K562 (cell line): ENCODE measurements around the gene VRK3. TPM values are rescaled to one million over a fixed set of nuclear protein-coding genes. Genes with fewer than 3 reads are reported as not detected.

Source experiments
- CBX3 ChIP-seq, 2 experiments: IDR thresholded peaks; 1 replicate in 1 of 2; 2 replicates in 1 of 2; pipeline ENCODE4 v1.6.1; 2012; ENCODE audit warnings: inconsistent platforms in 2 of 2, low read length in 2 of 2, borderline replicate concordance in 1 of 2, control low read depth in 1 of 2
- EGR1 ChIP-seq: fragments of 450-650 bp; conservative IDR thresholded peaks from 2 replicates; pipeline ENCODE4 v1.6.1; 2017; ENCODE audit warnings: mild to moderate bottlenecking
- FOXK2 ChIP-seq, 2 experiments: fragments of 450-650 bp; IDR thresholded peaks in 1 of 2; conservative IDR thresholded peaks in 1 of 2; 2 replicates each; pipeline ENCODE4 v1.6.1; 2016; ENCODE audit warnings: low read depth in 2 of 2, mild to moderate bottlenecking in 1 of 2
- GABPA ChIP-seq: fragments of 200-800 bp; sonication (Bioruptor generic); conservative IDR thresholded peaks from 2 replicates; pipeline ENCODE4 v1.6.1; 2016; ENCODE audit warnings: low read depth, missing genetic modification characterization, missing compliant biosample characterization
- KDM5B ChIP-seq: fragments of 200-600 bp; sonication (generic); IDR thresholded peaks from 2 replicates; pipeline ENCODE4 v1.6.1; 2012; ENCODE audit warnings: low read depth, mild to moderate bottlenecking, moderate library complexity, low read length, control low read depth, inconsistent platforms; ENCODE audit not compliant: insufficient replicate concordance
- MEF2D ChIP-seq: conservative IDR thresholded peaks from 2 replicates; pipeline ENCODE4 v1.6.1; 2016; ENCODE audit warnings: low read depth, missing genetic modification characterization, missing compliant biosample characterization
- NONO ChIP-seq, 2 experiments: fragments of 200-400 bp in 1 of 2; fragments of 450-650 bp in 1 of 2; formaldehyde crosslinking in 1 of 2; IDR thresholded peaks; 2 replicates each; pipeline ENCODE4 v1.6.1; 2017; ENCODE audit warnings: low read depth in 2 of 2, mild to moderate bottlenecking in 2 of 2, moderate library complexity in 2 of 2, low read length in 1 of 2
- SPI1 ChIP-seq: IDR thresholded peaks from 2 replicates; pipeline ENCODE4 v1.6.1; 2011; ENCODE audit warnings: low read depth, low read length, control low read depth, borderline replicate concordance
- SUPT5H ChIP-seq: fragments of 450-650 bp; IDR thresholded peaks from 2 replicates; pipeline ENCODE4 v1.6.1; 2016
- TEAD4 ChIP-seq, 2 experiments: sonication (generic) in 1 of 2; formaldehyde crosslinking in 1 of 2; IDR thresholded peaks; 2 replicates each; pipeline versions ENCODE4 v1.6.1 to v1.8.0; 2012 to 2022; ENCODE audit warnings: borderline replicate concordance in 1 of 2, inconsistent platforms in 1 of 2, low read length in 1 of 2, mild to moderate bottlenecking in 1 of 2, missing genetic modification reagents in 1 of 2
- ZNF121 ChIP-seq: sonication (generic); formaldehyde crosslinking; conservative IDR thresholded peaks from 2 replicates; pipeline ENCODE4 v1.8.0; 2022; ENCODE audit warnings: missing genetic modification reagents
- ZNF165 ChIP-seq: fragments of 250-450 bp; sonication (Bioruptor Pico); IDR thresholded peaks from 2 replicates; pipeline ENCODE4 v1.4.0; 2020; ENCODE audit warnings: borderline replicate concordance
- ZNF444 ChIP-seq: fragments of 250-450 bp; sonication (Bioruptor Pico); IDR thresholded peaks from 2 replicates; pipeline ENCODE4 v1.4.0; 2020; ENCODE audit warnings: mild to moderate bottlenecking, moderate library complexity
- ZNF830 ChIP-seq: fragments of 250-450 bp; sonication (Bioruptor Pico); IDR thresholded peaks from 2 replicates; pipeline ENCODE4 v1.5.0; 2021; ENCODE audit warnings: mild to moderate bottlenecking
- polyA plus RNA-seq, 8 experiments: library from polyadenylated mRNA; depleted of rRNA in 4 of 8; stranded (reverse) in 5 of 8; unstranded in 3 of 8; fragments of >200 nt; fragmentation: Nextera tagmentation in 2 of 8; fragmentation: Illumina TruSeq in 1 of 8; extraction: Ambion mirVana in 2 of 8; extraction: Trizol in 1 of 8; gene quantifications; 2 replicates each; pipeline versions ENCODE4 v1.2.1 to v1.2.3, GENCODE V29; 2011 to 2014; ENCODE audit warnings: inconsistent platforms in 1 of 8, missing spikeins in 1 of 8
- total RNA-seq, 7 experiments: library from RNA; depleted of rRNA in 6 of 7; stranded (reverse); fragments of >200 nt in 6 of 7; fragmentation: Illumina TruSeq in 2 of 7; extraction: Trizol in 2 of 7; gene quantifications; 2 replicates each; pipeline versions ENCODE4 v1.2.1 to v1.2.3, GENCODE V29; 2011 to 2021; ENCODE audit warnings: low replicate concordance in 1 of 7
- TF ChIP-seq, protein P1 (sequence below), 2 experiments: fragments of 450-650 bp in 1 of 2; sonication (generic) in 1 of 2; formaldehyde crosslinking; conservative IDR thresholded peaks; 2 replicates each; pipeline versions ENCODE4 v1.4.0 to v1.8.1; 2020 to 2022; ENCODE audit warnings: mild to moderate bottlenecking in 1 of 2, missing genetic modification reagents in 1 of 2
- TF ChIP-seq, protein P2 (sequence below): fragments of 250-450 bp; sonication (Bioruptor Pico); IDR thresholded peaks from 2 replicates; pipeline ENCODE4 v1.4.0; 2020
- TF ChIP-seq, protein P3 (sequence below): sonication (generic); formaldehyde crosslinking; IDR thresholded peaks from 2 replicates; pipeline ENCODE4 v1.9.0; 2022; ENCODE audit warnings: mild to moderate bottlenecking, missing genetic modification reagents
- TF ChIP-seq, protein P4 (sequence below): fragments of 250-450 bp; sonication (Bioruptor Pico); IDR thresholded peaks from 2 replicates; pipeline ENCODE4 v1.9.0; 2021; ENCODE audit warnings: mild to moderate bottlenecking, inconsistent platforms
- TF ChIP-seq, protein P5 (sequence below): conservative IDR thresholded peaks from 2 replicates; pipeline ENCODE4 v1.6.1; 2011; ENCODE audit warnings: low read depth, mild to moderate bottlenecking, low read length; ENCODE audit not compliant: control insufficient read depth

VRK3 gene
- total and polyA plus RNA-seq, 9 of the 15 experiments (the other 6 are each of a cell fraction or from before 2014, with no cell fraction given), result 25.6 to 94.3 (median 42.9) TPM

DNA sequence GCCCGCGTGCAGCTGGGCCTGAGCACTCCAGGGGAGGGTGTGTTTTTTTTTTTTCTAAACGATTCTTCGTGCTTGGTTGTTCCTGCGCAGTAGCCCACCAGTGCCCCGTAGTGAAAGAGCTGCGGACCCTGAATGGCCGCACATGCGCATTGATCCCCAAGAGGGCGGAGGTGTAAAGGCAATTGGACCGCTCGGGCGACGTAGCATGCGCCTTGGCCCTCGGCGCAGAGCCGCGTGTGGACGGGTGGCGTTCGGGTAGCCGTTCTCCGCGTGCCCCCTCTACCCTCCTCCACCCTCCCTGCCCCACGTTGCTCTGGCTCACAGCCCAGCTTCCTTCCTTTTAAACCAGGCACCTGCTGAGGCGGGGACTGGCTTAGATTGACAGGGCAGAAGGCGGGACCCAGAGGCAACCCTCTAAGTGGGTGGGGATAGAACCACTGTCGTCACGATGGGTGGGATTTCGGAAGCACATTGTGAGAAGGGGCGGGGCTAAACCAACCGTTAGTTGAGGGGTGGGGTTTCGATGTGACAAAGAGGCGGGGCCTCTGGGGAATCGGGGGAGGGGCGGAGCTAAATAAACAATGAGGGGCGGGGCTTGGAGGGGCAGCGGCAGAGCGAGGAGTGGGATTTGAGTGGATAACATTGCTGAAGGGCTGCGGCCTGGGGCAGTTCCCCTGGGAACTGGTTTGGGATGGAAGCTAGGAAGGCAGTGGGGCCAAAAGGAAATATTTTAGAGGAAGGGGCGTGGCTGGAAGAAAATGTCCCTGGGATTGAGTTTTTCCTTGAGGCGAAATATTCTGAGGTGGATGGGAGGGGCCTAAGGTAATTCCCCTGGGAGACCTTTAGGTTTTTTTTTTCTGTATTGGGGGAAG, 95.3 kb downstream of the VRK3 start (continued):
- TF ChIP-seq NONO (IDR thresholded peaks at IDR 0.05; ENCODE audit: low read depth in 2 of 2, low read length in 1 of 2), result peak in 1 of 2 experiments; percentile 45; a peak in 2 of 4 replicates
- TF ChIP-seq SUPT5H, result peak; percentile 96
- no peak for TF ChIP-seq CBX3 (IDR thresholded peaks at IDR 0.05; ENCODE audit: borderline replicate concordance in 1 of 2, low read length in 2 of 2)
- 0 out of 2 replicates have a peak, but pooled peaks have one; percentile 40 for TF ChIP-seq ZNF444
- TF ChIP-seq TEAD4 (IDR thresholded peaks at IDR 0.05; ENCODE audit: low read length), result peak; percentile 6; the same call in 1 of the 2 replicates
- TF ChIP-seq TEAD4 (CRISPR knock-in tag; IDR thresholded peaks at IDR 0.05; ENCODE audit: borderline replicate concordance), result no peak
- TF ChIP-seq ZNF121 (CRISPR knock-in tag), result no peak
- TF ChIP-seq, protein P1, sequence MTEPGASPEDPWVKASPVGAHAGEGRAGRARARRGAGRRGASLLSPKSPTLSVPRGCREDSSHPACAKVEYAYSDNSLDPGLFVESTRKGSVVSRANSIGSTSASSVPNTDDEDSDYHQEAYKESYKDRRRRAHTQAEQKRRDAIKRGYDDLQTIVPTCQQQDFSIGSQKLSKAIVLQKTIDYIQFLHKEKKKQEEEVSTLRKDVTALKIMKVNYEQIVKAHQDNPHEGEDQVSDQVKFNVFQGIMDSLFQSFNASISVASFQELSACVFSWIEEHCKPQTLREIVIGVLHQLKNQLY (CRISPR knock-in tag; conservative IDR thresholded peaks at IDR 0.05), result 0 out of 4 replicates have a peak, but pooled peaks of 1 of the 2 experiments have one; percentile 31
- TF ChIP-seq, protein P2, sequence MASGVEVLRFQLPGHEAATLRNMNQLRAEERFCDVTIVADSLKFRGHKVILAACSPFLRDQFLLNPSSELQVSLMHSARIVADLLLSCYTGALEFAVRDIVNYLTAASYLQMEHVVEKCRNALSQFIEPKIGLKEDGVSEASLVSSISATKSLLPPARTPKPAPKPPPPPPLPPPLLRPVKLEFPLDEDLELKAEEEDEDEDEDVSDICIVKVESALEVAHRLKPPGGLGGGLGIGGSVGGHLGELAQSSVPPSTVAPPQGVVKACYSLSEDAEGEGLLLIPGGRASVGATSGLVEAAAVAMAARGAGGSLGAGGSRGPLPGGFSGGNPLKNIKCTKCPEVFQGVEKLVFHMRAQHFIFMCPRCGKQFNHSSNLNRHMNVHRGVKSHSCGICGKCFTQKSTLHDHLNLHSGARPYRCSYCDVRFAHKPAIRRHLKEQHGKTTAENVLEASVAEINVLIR (CRISPR knock-in tag), result no peak
- TF ChIP-seq, protein P3, sequence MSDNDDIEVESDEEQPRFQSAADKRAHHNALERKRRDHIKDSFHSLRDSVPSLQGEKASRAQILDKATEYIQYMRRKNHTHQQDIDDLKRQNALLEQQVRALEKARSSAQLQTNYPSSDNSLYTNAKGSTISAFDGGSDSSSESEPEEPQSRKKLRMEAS (CRISPR knock-in tag), result peak; percentile 97
- peak; percentile 91 for TF ChIP-seq KDM5B
- no peak for TF ChIP-seq SPI1
- no peak for TF ChIP-seq ZNF165
- 0 out of 2 replicates have a peak, but pooled peaks have one; percentile 11 for TF ChIP-seq MEF2D
- TF ChIP-seq, protein P4, sequence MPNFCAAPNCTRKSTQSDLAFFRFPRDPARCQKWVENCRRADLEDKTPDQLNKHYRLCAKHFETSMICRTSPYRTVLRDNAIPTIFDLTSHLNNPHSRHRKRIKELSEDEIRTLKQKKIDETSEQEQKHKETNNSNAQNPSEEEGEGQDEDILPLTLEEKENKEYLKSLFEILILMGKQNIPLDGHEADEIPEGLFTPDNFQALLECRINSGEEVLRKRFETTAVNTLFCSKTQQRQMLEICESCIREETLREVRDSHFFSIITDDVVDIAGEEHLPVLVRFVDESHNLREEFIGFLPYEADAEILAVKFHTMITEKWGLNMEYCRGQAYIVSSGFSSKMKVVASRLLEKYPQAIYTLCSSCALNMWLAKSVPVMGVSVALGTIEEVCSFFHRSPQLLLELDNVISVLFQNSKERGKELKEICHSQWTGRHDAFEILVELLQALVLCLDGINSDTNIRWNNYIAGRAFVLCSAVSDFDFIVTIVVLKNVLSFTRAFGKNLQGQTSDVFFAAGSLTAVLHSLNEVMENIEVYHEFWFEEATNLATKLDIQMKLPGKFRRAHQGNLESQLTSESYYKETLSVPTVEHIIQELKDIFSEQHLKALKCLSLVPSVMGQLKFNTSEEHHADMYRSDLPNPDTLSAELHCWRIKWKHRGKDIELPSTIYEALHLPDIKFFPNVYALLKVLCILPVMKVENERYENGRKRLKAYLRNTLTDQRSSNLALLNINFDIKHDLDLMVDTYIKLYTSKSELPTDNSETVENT, result peak; percentile 73
- peak; percentile 96; the same call in 1 of the 2 replicates for TF ChIP-seq ZNF830
- TF ChIP-seq GABPA (tag), result peak; percentile 31; the same call in 1 of the 2 replicates
- TF ChIP-seq, protein P5, sequence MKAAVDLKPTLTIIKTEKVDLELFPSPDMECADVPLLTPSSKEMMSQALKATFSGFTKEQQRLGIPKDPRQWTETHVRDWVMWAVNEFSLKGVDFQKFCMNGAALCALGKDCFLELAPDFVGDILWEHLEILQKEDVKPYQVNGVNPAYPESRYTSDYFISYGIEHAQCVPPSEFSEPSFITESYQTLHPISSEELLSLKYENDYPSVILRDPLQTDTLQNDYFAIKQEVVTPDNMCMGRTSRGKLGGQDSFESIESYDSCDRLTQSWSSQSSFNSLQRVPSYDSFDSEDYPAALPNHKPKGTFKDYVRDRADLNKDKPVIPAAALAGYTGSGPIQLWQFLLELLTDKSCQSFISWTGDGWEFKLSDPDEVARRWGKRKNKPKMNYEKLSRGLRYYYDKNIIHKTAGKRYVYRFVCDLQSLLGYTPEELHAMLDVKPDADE, result 0 out of 2 replicates have a peak, but pooled peaks have one; percentile 54
- peak; percentile 20; the same call in 1 of the 2 replicates for TF ChIP-seq EGR1
- peak in 1 of 2 experiments; percentile 35; a peak in 2 of 4 replicates for TF ChIP-seq FOXK2 (conservative IDR thresholded peaks at IDR 0.05 in 1 of 2, IDR thresholded peaks at IDR 0.05 in 1 of 2; ENCODE audit: low read depth in 2 of 2)
